Measurements from ENCODE around the gene ACADSB. TPM values are rescaled to one million over a fixed set of nuclear protein-coding genes. Genes with fewer than 3 reads are reported as not detected.

Gene ACADSB
- total RNA-seq, 4 donors from 2014 or later, result 16.2 to 40.2 (median 22.0) TPM

GRCh38 chr10:123038782-123039631 lies 30.2 kb downstream of the ACADSB start:
- Histone ChIP-seq H3K27me3 (no peaks in the 10 kb centered on the region), H3K27ac (peak overlapping the region in 1 of 4 donors; percentile 69), H3K4me1 (peaks cover 0 to 3% of the 10 kb centered on the region in 2 donors), H3K4me3 (no peak overlapping the region), H3K9me3 (no peaks in the 10 kb centered on the region), H3K36me3 (peaks cover 0 to 34% of the 10 kb centered on the region in 2 donors)
- ATAC-seq, result peak; percentile 30 to 95
- in situ Hi-C loops (cut with MboI; ENCODE audit: low sequenced_read_pairs in 4 of 4) (no loop called here), intact Hi-C loops (cut with DNase I; ENCODE audit: low total_unique reads) (no loop called here)
- DNase-seq, result peak in 1 of 2 donors; percentile 47
- TF ChIP-seq POLR2A (IDR thresholded peaks at IDR 0.05), result no peak

GRCh38 chr10:123039632-123039930 lies 30.8 kb downstream of the ACADSB start:
- Histone ChIP-seq H3K27ac (peak overlapping the region in 1 of 4 donors; percentile 69), H3K4me3 (no peak overlapping the region), H3K9me3 (no peaks in the 10 kb centered on the region), H3K27me3 (no peaks in the 10 kb centered on the region), H3K36me3 (peaks cover 0 to 40% of the 10 kb centered on the region in 2 donors), H3K4me1 (peaks cover 0 to 3% of the 10 kb centered on the region in 2 donors)
- TF ChIP-seq CTCF (IDR thresholded peaks at IDR 0.05 in 4 of 5, conservative IDR thresholded peaks at IDR 0.05 in 1 of 5), result no peak
- TF ChIP-seq POLR2A (IDR thresholded peaks at IDR 0.05), result no peak
- DNase-seq (no peak), ATAC-seq (no peak)
- intact Hi-C loops (cut with DNase I; ENCODE audit: low total_unique reads) (no loop called here), in situ Hi-C loops (cut with MboI; ENCODE audit: low sequenced_read_pairs in 4 of 4) (no loop called here)

- no peak for TF ChIP-seq POLR2A (IDR thresholded peaks at IDR 0.05)
- TF ChIP-seq CTCF (IDR thresholded peaks at IDR 0.05 in 4 of 5, conservative IDR thresholded peaks at IDR 0.05 in 1 of 5), result no peak
- DNase-seq (no peak), ATAC-seq (no peak)
- no peak overlapping the region for H3K4me3 ChIP-seq
- H3K9me3 ChIP-seq, result no peaks in the 10 kb centered on the region
- no peaks in the 10 kb centered on the region for H3K27me3 ChIP-seq
- in situ Hi-C loops (cut with MboI; ENCODE audit: low sequenced_read_pairs in 4 of 4), result no loop called here
- intact Hi-C loops (cut with DNase I; ENCODE audit: low total_unique reads), result loop anchor here (10.0 kb wide), 1 partner anchor 512 kb away; no protein-coding TSS in a partner anchor
- H3K36me3 ChIP-seq, result peaks cover 4 to 34% of the 10 kb centered on the region in 2 donors
- H3K4me1 ChIP-seq, result peaks cover 0 to 3% of the 10 kb centered on the region in 2 donors
- H3K27ac ChIP-seq, result no peak overlapping the region
Observed at GRCh38 chr10:123042708-123043408, 34.1 kb downstream of the ACADSB start.

- DNase-seq, result no peak
- in situ Hi-C loops (cut with MboI; ENCODE audit: low sequenced_read_pairs in 4 of 4) (no loop called here), intact Hi-C loops (cut with DNase I; ENCODE audit: low total_unique reads) (loop anchor here (10.0 kb wide), 1 partner anchor 511 kb away; no protein-coding TSS in a partner anchor)
Observed at GRCh38 chr10:123043409-123043925, 34.7 kb downstream of the ACADSB start.

More at GRCh38 chr10:123043409-123043925, 34.7 kb downstream of the ACADSB start:
- no peaks in the 10 kb centered on the region for H3K27me3 ChIP-seq
- no peak overlapping the region for H3K27ac ChIP-seq
- peaks cover 0 to 3% of the 10 kb centered on the region in 2 donors for H3K4me1 ChIP-seq
- H3K9me3 ChIP-seq, result no peaks in the 10 kb centered on the region
- no peak for ATAC-seq
- H3K36me3 ChIP-seq, result peaks cover 4 to 39% of the 10 kb centered on the region in 2 donors
- no peak overlapping the region for H3K4me3 ChIP-seq
- TF ChIP-seq CTCF (IDR thresholded peaks at IDR 0.05 in 4 of 5, conservative IDR thresholded peaks at IDR 0.05 in 1 of 5) (peak in 1 of 5 experiments; percentile 31), POLR2A (IDR thresholded peaks at IDR 0.05) (no peak)
